Body of pancreas (tissue), 4 donors: ENCODE data around the gene CGNL1. TPM values are rescaled to one million over a fixed set of nuclear protein-coding genes. Genes with fewer than 3 reads are reported as not detected.

Experiments used
- ATAC-seq: fragments of 150-250 bp; one replicate; pipeline ENCODE4 v1.9.1; 2016
- DNase-seq, 4 donors: peaks; one replicate each; pipeline ENCODE4 v3.0.0-alpha.2; 2019
- H3K27ac ChIP-seq, 4 donors: fragments of 200-600 bp; sonication (generic); 1 replicate in 3 of 4; 2 replicates in 1 of 4; pipeline versions ENCODE4 v1.5.1 to v1.6.1; 2016 to 2019; ENCODE audit warnings: mild to moderate bottlenecking in 1 of 4, mixed read lengths in 1 of 4, moderate library complexity in 1 of 4
- H3K27me3 ChIP-seq, 2 donors: fragments of 200-600 bp; sonication (generic); one replicate each; pipeline ENCODE4 v1.6.0; 2016; ENCODE audit warnings: mild to moderate bottlenecking in 1 of 2
- H3K36me3 ChIP-seq, 2 donors: fragments of 200-600 bp; sonication (generic); replicated peaks in 1 of 2; 2 replicates each; pipeline ENCODE4 v1.5.1; 2016; ENCODE audit warnings: low read depth in 2 of 2; ENCODE audit not compliant: insufficient read depth in 1 of 2
- H3K4me1 ChIP-seq: fragments of 200-600 bp; sonication (generic); one replicate; pipeline ENCODE4 v1.6.0; 2016
- H3K4me3 ChIP-seq, 2 donors: fragments of 200-600 bp; sonication (generic); 1 replicate in 1 of 2; 2 replicates in 1 of 2; pipeline ENCODE4 v1.5.1; 2016 to 2019
- H3K9me3 ChIP-seq, 3 donors: fragments of 200-600 bp; sonication (generic); 1 replicate in 2 of 3; 2 replicates in 1 of 3; pipeline ENCODE4 v1.5.1; 2016
- CTCF ChIP-seq, 7 experiments: fragments of 450-650 bp in 4 of 7; fragments of 200-600 bp in 3 of 7; sonication (generic) in 3 of 7; IDR thresholded peaks; one replicate each; pipeline ENCODE4 v1.5.1; 2016 to 2019; ENCODE audit warnings: antibody characterized with exemption in 7 of 7
- POLR2A ChIP-seq, 3 donors: fragments of 450-650 bp; IDR thresholded peaks; one replicate each; pipeline ENCODE4 v1.6.1; 2016; ENCODE audit warnings: antibody characterized with exemption in 3 of 3, mild to moderate bottlenecking in 2 of 3
- WGBS, 2 donors: methylation state at CpG; one replicate each; pipeline ENCODE4 v1.1.5; 2017; 5-methylcytosine and 5-hydroxymethylcytosine counted together
- intact Hi-C: fragments of 100-400 bp; cut with DNase I; formaldehyde crosslinking; loops from one replicate; pipeline ENCODE4 v1.15.1; 2023
- total RNA-seq, 2 donors: library from RNA; depleted of rRNA; stranded (reverse); fragments of >200 nt; gene quantifications; one replicate each; pipeline ENCODE4 v1.1.0, GENCODE V29; 2016

CGNL1 gene
- total RNA-seq, 2 donors from 2014 or later, result 24.7 to 30.6 TPM

DNA sequence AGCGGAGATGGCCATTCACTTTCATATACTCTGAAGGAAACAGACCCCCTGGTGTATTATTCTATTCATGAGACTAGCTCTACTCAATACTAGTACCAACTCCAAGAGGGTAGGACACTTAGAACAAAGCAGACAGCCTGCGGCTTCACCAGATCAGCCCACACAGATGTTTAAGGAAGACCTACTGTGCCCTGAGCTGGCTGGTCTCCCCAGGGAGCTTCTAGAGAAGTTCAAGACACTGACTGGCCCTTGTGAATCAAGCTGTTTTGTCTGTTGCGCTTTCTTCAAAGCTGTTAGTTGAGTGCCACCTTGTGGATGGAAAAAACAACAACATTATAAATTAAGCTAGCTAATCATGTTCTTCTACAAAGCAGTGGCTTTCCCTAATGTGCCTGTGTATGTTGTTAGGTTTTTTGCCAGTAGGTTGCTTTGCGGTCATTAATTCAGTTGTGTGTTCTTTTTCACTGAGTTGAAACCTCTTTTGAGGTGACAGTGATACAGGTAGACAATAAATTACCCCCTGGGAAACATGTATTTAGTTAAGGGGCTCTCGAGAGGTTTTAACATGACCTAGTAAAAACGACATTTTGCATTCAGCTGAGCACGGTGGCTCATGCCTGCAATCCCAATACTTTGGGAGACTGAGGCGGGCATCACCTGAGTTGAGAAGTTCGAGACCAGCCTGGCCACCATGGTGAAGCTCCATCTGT, 151.2 kb downstream of the CGNL1 start:
- no peaks in the 10 kb centered on the region for H3K27me3 ChIP-seq
- peaks cover 40% of the 10 kb centered on the region for H3K4me1 ChIP-seq
- 53 to 55% methylated on average over 9 of the region's 9 CpGs for WGBS, 2 donors
- H3K36me3 ChIP-seq, result peaks cover 0 to 2% of the 10 kb centered on the region in 2 donors
- peak in 3 of 4 donors; percentile 46 to 64 (median 52) for DNase-seq
- peak; percentile 41 to 88 (median 75) for TF ChIP-seq CTCF (IDR thresholded peaks at IDR 0.05)
- TF ChIP-seq POLR2A (IDR thresholded peaks at IDR 0.05), result no peak
- intact Hi-C loops, result loop anchor here (5.0 kb wide), 1 partner anchor 190 kb away; no protein-coding TSS in a partner anchor
- no peak overlapping the region for H3K4me3 ChIP-seq
- no peaks in the 10 kb centered on the region for H3K9me3 ChIP-seq
- peak; percentile 82 for ATAC-seq
- peak overlapping the region in 2 of 4 donors; percentile 3 to 44 for H3K27ac ChIP-seq

DNA sequence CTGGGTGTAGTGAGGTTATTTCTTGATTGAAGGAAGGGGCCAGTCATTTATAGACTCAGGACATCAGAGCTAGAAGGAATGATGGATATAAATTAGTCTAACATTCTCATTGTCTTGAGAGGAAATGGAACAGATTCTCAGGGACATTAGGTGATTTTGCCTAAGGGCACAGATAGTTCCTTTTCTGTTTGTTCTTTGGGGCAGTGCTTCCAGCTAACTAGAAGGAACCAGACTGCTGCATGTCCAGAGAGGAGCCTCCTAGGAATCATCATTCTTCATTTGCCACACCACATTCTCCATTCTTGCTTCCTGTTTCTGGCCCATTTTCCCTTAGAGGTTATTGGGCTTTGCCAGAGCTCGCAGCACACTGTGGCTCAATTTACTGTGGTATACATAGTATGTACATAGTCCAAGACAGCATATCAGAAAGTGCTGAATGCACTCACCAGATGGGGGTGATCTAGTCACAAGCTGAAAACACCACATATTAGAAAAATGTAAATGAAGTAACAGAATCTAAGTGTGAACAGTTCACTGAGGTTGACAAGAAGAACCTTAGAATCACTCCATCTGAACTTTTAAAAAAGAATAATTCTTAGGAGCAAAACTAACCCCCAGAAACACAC, 152.7 kb downstream of the CGNL1 start:
- Histone ChIP-seq H3K4me1 (peaks cover 30% of the 10 kb centered on the region), H3K36me3 (peaks cover 0 to 2% of the 10 kb centered on the region in 2 donors), H3K27ac (peak overlapping the region in 3 of 4 donors; percentile 9 to 72 (median 14)), H3K27me3 (no peaks in the 10 kb centered on the region), H3K4me3 (no peak overlapping the region), H3K9me3 (no peaks in the 10 kb centered on the region)
- TF ChIP-seq CTCF (IDR thresholded peaks at IDR 0.05) (no peak), POLR2A (IDR thresholded peaks at IDR 0.05) (no peak)
- no peak for DNase-seq
- no peak for ATAC-seq
- intact Hi-C loops, result loop anchor here (5.0 kb wide), 1 partner anchor 192 kb away; no protein-coding TSS in a partner anchor
- 35 to 41% methylated on average over 1 of the region's 1 CpG for WGBS, 2 donors

GRCh38 chr15:57529748-57530147, 153.4 kb downstream of the CGNL1 start:
- H3K27ac ChIP-seq, result peak overlapping the region in 3 of 4 donors; percentile 49 to 72 (median 64)
- TF ChIP-seq POLR2A (IDR thresholded peaks at IDR 0.05), result no peak
- no peak for TF ChIP-seq CTCF (IDR thresholded peaks at IDR 0.05)
- H3K9me3 ChIP-seq, result no peaks in the 10 kb centered on the region
- peaks cover 26% of the 10 kb centered on the region for H3K4me1 ChIP-seq
- no peaks in the 10 kb centered on the region for H3K27me3 ChIP-seq
- H3K36me3 ChIP-seq, result peaks cover 0 to 2% of the 10 kb centered on the region in 2 donors
- ATAC-seq (no peak), DNase-seq (no peak)
- WGBS, 2 donors, result 16 to 25% methylated on average over 2 of the region's 2 CpGs
- intact Hi-C loops, result loop anchor here (5.0 kb wide), 1 partner anchor 192 kb away; no protein-coding TSS in a partner anchor
- no peak overlapping the region for H3K4me3 ChIP-seq

- Histone ChIP-seq H3K36me3 (peaks cover 0 to 2% of the 10 kb centered on the region in 2 donors), H3K27ac (no peak overlapping the region), H3K4me3 (no peak overlapping the region), H3K9me3 (no peaks in the 10 kb centered on the region), H3K27me3 (no peaks in the 10 kb centered on the region), H3K4me1 (peaks cover 36% of the 10 kb centered on the region)
- ATAC-seq, result no peak
- no peak for TF ChIP-seq POLR2A (IDR thresholded peaks at IDR 0.05)
- intact Hi-C loops, result no loop called here
- DNase-seq, result no peak
- 70 to 78% methylated on average over 6 of the region's 6 CpGs for WGBS, 2 donors
Observed at GRCh38 chr15:57532731-57533447, 156.6 kb downstream of the CGNL1 start.

DNA sequence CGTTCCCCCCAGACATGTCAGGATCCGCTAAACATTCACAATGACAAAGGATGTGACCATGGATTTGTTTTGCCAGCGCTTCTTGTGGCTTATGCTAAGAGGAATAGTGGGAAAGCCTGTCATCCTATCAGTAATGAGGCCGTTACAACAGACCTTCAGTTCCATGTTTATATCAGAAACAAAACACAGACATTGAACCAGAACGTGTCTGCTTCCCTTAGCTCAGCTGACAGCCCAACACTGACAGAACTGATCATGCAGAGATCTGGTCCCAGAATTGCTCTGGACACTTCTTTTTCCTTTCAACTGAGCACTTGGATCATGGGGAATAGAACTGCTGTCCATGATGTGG, 157.1 kb downstream of the CGNL1 start:
- ATAC-seq, result no peak
- TF ChIP-seq CTCF (IDR thresholded peaks at IDR 0.05), result no peak
- DNase-seq, result no peak
- Histone ChIP-seq H3K9me3 (no peaks in the 10 kb centered on the region), H3K4me1 (peaks cover 37% of the 10 kb centered on the region), H3K36me3 (peaks cover 0 to 2% of the 10 kb centered on the region in 2 donors), H3K27ac (no peak overlapping the region), H3K4me3 (no peak overlapping the region), H3K27me3 (no peaks in the 10 kb centered on the region)
- 59 to 78% methylated on average over 5 of the region's 5 CpGs for WGBS, 2 donors
- intact Hi-C loops, result no loop called here
